Adipose tissue (tissue), 3 donors: Measurements from ENCODE around the gene PKM. TPM values are rescaled to one million over a fixed set of nuclear protein-coding genes. Genes with fewer than 3 reads are reported as not detected.

Experiments
- H3K27ac ChIP-seq: one replicate; pipeline ENCODE4 v1.5.1; 2013; ENCODE audit warnings: low read depth, low read length
- WGBS, 3 donors: extraction: QIAGEN DNeasy Blood & Tissue Kit; methylation state at CpG; one replicate each; pipeline ENCODE4 v1.1.7; 2013; 5-methylcytosine and 5-hydroxymethylcytosine counted together
- polyA plus RNA-seq, 3 donors: library from polyadenylated mRNA; stranded (reverse); fragments of 200-250 nt; gene quantifications; one replicate each; pipeline ENCODE4 v1.2.3, GENCODE V29; 2013
- donor health status: healthy with polysubstance abuse.
- donor health status: Bipolar disorder and iron deficiency.
- donor health status: healthy.

Gene PKM
- polyA plus RNA-seq, 3 donors, result 126 to 249 (median 242) TPM

- WGBS, 3 donors, result 86 to 92% (median 90%) methylated on average over 16 of the region's 16 CpGs
- no peak overlapping the region for H3K27ac ChIP-seq
Measured at GRCh38 chr15:72169921-72170611, 60.9 kb downstream of the PKM start.

- H3K27ac ChIP-seq, result no peak overlapping the region
- WGBS, 3 donors, result 67 to 82% (median 81%) methylated on average over 9 to 10 of the region's 10 CpGs
Measured at GRCh38 chr15:72169236-72169920, 61.6 kb downstream of the PKM start.

GRCh38 chr15:72168808-72169190 lies 62.2 kb downstream of the PKM start:
- no peak overlapping the region for H3K27ac ChIP-seq
- WGBS, 3 donors, result 60 to 72% (median 63%) methylated on average over 4 of the region's 4 CpGs

- 32 to 54% (median 39%) methylated on average over 7 of the region's 7 CpGs for WGBS, 3 donors
- no peak overlapping the region for H3K27ac ChIP-seq
Measured at GRCh38 chr15:72168131-72168807, 62.7 kb downstream of the PKM start.

- WGBS, 3 donors, result 76 to 83% (median 79%) methylated on average over 6 of the region's 6 CpGs
- H3K27ac ChIP-seq, result no peak overlapping the region
Measured at GRCh38 chr15:72167445-72167844, 63.5 kb downstream of the PKM start.

- 87 to 95% (median 91%) methylated on average over 5 of the region's 5 CpGs for WGBS, 3 donors
- no peak overlapping the region for H3K27ac ChIP-seq
Measured at GRCh38 chr15:72166716-72167417, 64.1 kb downstream of the PKM start.

- H3K27ac ChIP-seq, result no peak overlapping the region
- 68 to 83% (median 81%) methylated on average over 4 of the region's 4 CpGs for WGBS, 3 donors
Measured at GRCh38 chr15:72163719-72164118, 67.3 kb downstream of the PKM start.

GRCh38 chr15:72162569-72162968 lies 68.4 kb downstream of the PKM start:
- 80 to 91% (median 84%) methylated on average over 4 to 5 of the region's 5 CpGs for WGBS, 3 donors
- no peak overlapping the region for H3K27ac ChIP-seq

- WGBS, 3 donors, result 77 to 87% (median 87%) methylated on average over 7 of the region's 7 CpGs
- H3K27ac ChIP-seq, result no peak overlapping the region
Measured at GRCh38 chr15:72161361-72162132, 69.4 kb downstream of the PKM start.

- WGBS, 3 donors, result 91 to 93% (median 91%) methylated on average over 5 of the region's 5 CpGs
Measured at GRCh38 chr15:72160696-72161245, 70.2 kb downstream of the PKM start.

GRCh38 chr15:72156928-72157327 lies 74.1 kb downstream of the PKM start:
- WGBS, 3 donors, result 86 to 91% (median 89%) methylated on average over 2 of the region's 2 CpGs
- no peak overlapping the region for H3K27ac ChIP-seq

More at GRCh38 chr15:72160696-72161245, 70.2 kb downstream of the PKM start:
- H3K27ac ChIP-seq, result no peak overlapping the region

- no peak overlapping the region for H3K27ac ChIP-seq
- WGBS, 3 donors, result 3 to 8% (median 8%) methylated on average over 18 to 19 of the region's 19 CpGs
Measured at GRCh38 chr15:72155635-72156616, 75.1 kb downstream of the PKM start.

- WGBS, 3 donors, result 8 to 34% (median 30%) methylated on average over 14 of the region's 14 CpGs
- no peak overlapping the region for H3K27ac ChIP-seq
Measured at GRCh38 chr15:72155003-72155621, 75.9 kb downstream of the PKM start.

- WGBS, 3 donors, result 92 to 98% (median 98%) methylated on average over 7 of the region's 7 CpGs
- no peak overlapping the region for H3K27ac ChIP-seq
Measured at GRCh38 chr15:72154316-72154715, 76.7 kb downstream of the PKM start.

- 75 to 86% (median 84%) methylated on average over 4 to 5 of the region's 5 CpGs for WGBS, 3 donors
- H3K27ac ChIP-seq, result no peak overlapping the region
Measured at GRCh38 chr15:72153269-72154000, 77.6 kb downstream of the PKM start.
